HepG2 (cell line): ENCODE data around the gene MSGN1. TPM values are rescaled to one million over a fixed set of nuclear protein-coding genes. Genes with fewer than 3 reads are reported as not detected.

ENCODE experiments used
- ATAC-seq: fragments of 200-7000 bp; cut with Tn5 transposase; 3 replicates; pipeline ENCODE4 v1.9.1; 2020; ENCODE audit warnings: mild to moderate bottlenecking, moderate library complexity
- BruUV-seq: library from RNA; stranded (reverse); fragments of 400-500 nt; replicated peaks from 2 replicates; lab custom pipeline; 2021; lab: Mats Ljungman, UMichigan
- CTCF ChIA-PET: fragments of 300-600 bp; formaldehyde crosslinking; extraction: SDS; loops from one replicate; lab custom pipeline; 2021; ENCODE audit warnings: low total read pairs, inconsistent platforms, low intra/inter-chr PET ratio; lab: Yijun Ruan, JAX
- POLR2A ChIA-PET: fragments of 350-600 bp; sonication (Branson Sonifier 250); formaldehyde crosslinking; loops from one replicate; lab custom pipeline; 2020; ENCODE audit warnings: antibody characterized with exemption, inconsistent platforms; lab: Yijun Ruan, JAX
- DNase-seq: peaks from one replicate; pipeline ENCODE4 v3.0.0-alpha.2; 2015; ENCODE audit warnings: low spot score
- FAIRE-seq: peaks from 3 replicates; lab custom pipeline; 2011; peaks lifted over from hg19 to GRCh38; lab: Jason Lieb, UNC
- H2AFZ ChIP-seq: one replicate; pipeline ENCODE4 v1.6.1; 2011; ENCODE audit warnings: low read length, inconsistent platforms
- H3K27ac ChIP-seq: fragments of 300-600 bp; 3 replicates; pipeline ENCODE4 v1.8.0; 2011; ENCODE audit warnings: mixed run types, mild to moderate bottlenecking, mixed read lengths, low read length, inconsistent platforms; ENCODE audit not compliant: insufficient read depth; ENCODE audit errors: extremely low read length
- H3K27me3 ChIP-seq, 2 experiments: fragments of 200-600 bp in 1 of 2; 2 replicates in 1 of 2; 3 replicates in 1 of 2; pipeline versions ENCODE4 v1.6.0 to v1.8.0; 2011; ENCODE audit warnings: low read length in 2 of 2, mild to moderate bottlenecking in 2 of 2, moderate library complexity in 2 of 2, inconsistent platforms in 1 of 2; ENCODE audit not compliant: insufficient read depth in 2 of 2, control insufficient read depth in 1 of 2
- H3K36me3 ChIP-seq, 2 experiments: fragments of 200-600 bp in 1 of 2; replicated peaks in 1 of 2; 2 replicates in 1 of 2; 3 replicates in 1 of 2; pipeline versions ENCODE4 v1.5.1 to v1.8.0; 2011; ENCODE audit warnings: low read length in 2 of 2, inconsistent platforms in 1 of 2; ENCODE audit not compliant: insufficient read depth in 2 of 2, control insufficient read depth in 1 of 2
- H3K4me1 ChIP-seq: 2 replicates; pipeline ENCODE4 v1.5.1; 2012; ENCODE audit warnings: low read length, inconsistent platforms; ENCODE audit not compliant: insufficient read depth
- H3K4me2 ChIP-seq: 2 replicates; pipeline ENCODE4 v1.6.0; 2011; ENCODE audit warnings: low read depth, low read length, inconsistent platforms
- H3K4me3 ChIP-seq, 3 experiments: fragments of 200-600 bp in 1 of 3; sonication (generic), shearing (Covaris generic) in 1 of 3; replicated peaks in 1 of 3; 2 replicates each; pipeline ENCODE4 v1.5.1; 2011 to 2016; ENCODE audit warnings: low read length in 3 of 3, inconsistent platforms in 2 of 3, low read depth in 2 of 3, mild to moderate bottlenecking in 2 of 3, control low read depth in 1 of 3, mixed read lengths in 1 of 3; ENCODE audit not compliant: insufficient read depth in 1 of 3
- H3K79me2 ChIP-seq: one replicate; pipeline ENCODE4 v1.6.1; 2011; ENCODE audit warnings: low read length, inconsistent platforms; ENCODE audit not compliant: insufficient read depth
- H3K9ac ChIP-seq: 2 replicates; pipeline ENCODE4 v1.6.0; 2011; ENCODE audit warnings: mild to moderate bottlenecking, low read depth, low read length, inconsistent platforms; ENCODE audit not compliant: insufficient read depth
- H3K9me3 ChIP-seq: 2 replicates; pipeline ENCODE4 v1.5.1; 2012; ENCODE audit warnings: mild to moderate bottlenecking, low read length
- H4K20me1 ChIP-seq: 2 replicates; pipeline ENCODE4 v1.6.0; 2011; ENCODE audit warnings: inconsistent platforms, mild to moderate bottlenecking, low read length, moderate library complexity; ENCODE audit not compliant: insufficient read depth
- BRCA1 ChIP-seq: sonication (generic); formaldehyde crosslinking; IDR thresholded peaks from 2 replicates; pipeline ENCODE4 v1.4.0; 2020; ENCODE audit warnings: missing genetic modification reagents
- GATAD1 ChIP-seq: IDR thresholded peaks from 2 replicates; pipeline ENCODE4 v1.6.1; 2016; ENCODE audit warnings: missing genetic modification reagents, missing compliant biosample characterization
- HOXA5 ChIP-seq: sonication (generic); formaldehyde crosslinking; IDR thresholded peaks from 2 replicates; pipeline ENCODE4 v1.4.0; 2020; ENCODE audit warnings: missing genetic modification reagents
- PAX8 ChIP-seq: sonication (generic); formaldehyde crosslinking; IDR thresholded peaks from 2 replicates; pipeline ENCODE4 v1.8.0; 2022; ENCODE audit warnings: mild to moderate bottlenecking, missing genetic modification reagents, borderline replicate concordance
- RBFOX2 ChIP-seq: fragments of 200-400 bp; formaldehyde crosslinking; IDR thresholded peaks from 2 replicates; pipeline ENCODE4 v1.6.1; 2017; ENCODE audit warnings: low read depth, mild to moderate bottlenecking, low read length
- RELA ChIP-seq: sonication (generic); formaldehyde crosslinking; IDR thresholded peaks from 2 replicates; pipeline ENCODE4 v1.4.0; 2020; ENCODE audit warnings: missing genetic modification reagents
- TEF ChIP-seq: sonication (generic); formaldehyde crosslinking; IDR thresholded peaks from 2 replicates; pipeline ENCODE4 v1.5.0; 2020; ENCODE audit warnings: missing genetic modification reagents
- THAP9 ChIP-seq: sonication (generic); formaldehyde crosslinking; IDR thresholded peaks from 2 replicates; pipeline ENCODE4; 2020; ENCODE audit warnings: missing genetic modification reagents, mild to moderate bottlenecking, borderline replicate concordance
- YEATS2 ChIP-seq: sonication (generic); formaldehyde crosslinking; IDR thresholded peaks from 2 replicates; pipeline ENCODE4 v1.4.0; 2020; ENCODE audit warnings: missing genetic modification reagents, borderline replicate concordance
- ZBTB7A ChIP-seq: sonication (generic); formaldehyde crosslinking; IDR thresholded peaks from 2 replicates; pipeline ENCODE4 v1.8.0; 2022; ENCODE audit warnings: mild to moderate bottlenecking, missing genetic modification reagents
- ZNF451 ChIP-seq: sonication (generic); formaldehyde crosslinking; IDR thresholded peaks from 2 replicates; pipeline ENCODE4 v1.5.0; 2020; ENCODE audit warnings: mild to moderate bottlenecking, missing genetic modification reagents
- ZNF629 ChIP-seq: sonication (generic); formaldehyde crosslinking; conservative IDR thresholded peaks from 2 replicates; pipeline ENCODE4 v1.5.0; 2020; ENCODE audit warnings: missing genetic modification reagents
- WGBS: methylation state at CpG from one replicate; pipeline ENCODE4 v1.1.6; 2017; ENCODE audit warnings: low lambda C conversion rate; 5-methylcytosine and 5-hydroxymethylcytosine counted together
- in situ Hi-C: cut with HindIII; loops from 2 replicates; pipeline ENCODE4 v1.10.0; 2017; ENCODE audit warnings: low pct_unique_long_range_greater_than_20kb; ENCODE audit not compliant: extremely low pct_ligation_motif_present
- intact Hi-C: fragments of 100-400 bp; cut with micrococcal nuclease; formaldehyde crosslinking; loops from one replicate; pipeline ENCODE4 v1.10.0; 2022; ENCODE audit not compliant: unreplicated experiment
- polyA plus RNA-seq, 8 experiments: library from polyadenylated mRNA; depleted of rRNA in 3 of 8; stranded (reverse) in 7 of 8; unstranded in 1 of 8; fragments of >200 nt; fragmentation: Illumina TruSeq in 4 of 8; extraction: Trizol in 4 of 8; gene quantifications; 2 replicates each; pipeline versions ENCODE4 v1.2.1 to v1.2.3, GENCODE V29; 2011 to 2016; ENCODE audit warnings: low read depth in 4 of 8, missing spikeins in 1 of 8, mixed read lengths in 1 of 8; ENCODE audit not compliant: insufficient read depth in 1 of 8
- total RNA-seq, 5 experiments: library from RNA; depleted of rRNA; stranded (reverse); fragments of >200 nt; fragmentation: Illumina TruSeq; extraction: Trizol; gene quantifications; 2 replicates each; pipeline ENCODE4 v1.2.3, GENCODE V29; 2016; ENCODE audit warnings: low read depth in 1 of 5

Gene MSGN1
- total and polyA plus RNA-seq, 2 of the 13 experiments (the other 11 are each of a cell fraction or from before 2014, with no cell fraction given), result not detected

GRCh38 chr2:17791817-17792130 lies 24.5 kb upstream of the MSGN1 start (continued):
- TF ChIP-seq THAP9 (no peak), RBFOX2 (no peak), ZBTB7A (CRISPR knock-in tag) (no peak), GATAD1 (no peak), YEATS2 (CRISPR knock-in tag) (no peak), PAX8 (no peak), ZNF451 (CRISPR knock-in tag) (no peak), HOXA5 (CRISPR knock-in tag) (no peak)

GRCh38 chr2:17792515-17792914 lies 23.7 kb upstream of the MSGN1 start:
- BruUV-seq, result no TSS peak
- no peaks in the 10 kb centered on the region for H4K20me1 ChIP-seq
- H3K4me3 ChIP-seq, result no peak overlapping the region
- ATAC-seq (no peak), DNase-seq (no peak), FAIRE-seq (no peak)
- ChIA-PET CTCF (no interaction called here), POLR2A (no interaction called here)
- H3K9me3 ChIP-seq, result no peaks in the 10 kb centered on the region
- peaks cover 2 to 6% of the 10 kb centered on the region in 2 experiments; a peak in 4 of 5 replicates for H3K27me3 ChIP-seq
- no peaks in the 10 kb centered on the region for H3K36me3 ChIP-seq
- in situ Hi-C loops, result no loop called here
- 0% methylated on average over 1 of the region's 1 CpG for WGBS
- intact Hi-C loops, result no loop called here
- H3K27ac ChIP-seq, result no peak overlapping the region
- no peak overlapping the region for H3K4me2 ChIP-seq
- no peaks in the 10 kb centered on the region for H3K79me2 ChIP-seq
- H3K9ac ChIP-seq, result no peak overlapping the region
- no peak for TF ChIP-seq ZNF629
- TF ChIP-seq TEF (CRISPR knock-in tag), result no peak
- no peak for TF ChIP-seq BRCA1
- TF ChIP-seq RELA (CRISPR knock-in tag), result no peak
- H3K4me1 ChIP-seq, result no peaks in the 10 kb centered on the region
- no peak overlapping the region for H2AFZ ChIP-seq
